ENCODE data around the gene NLK.
"Not testable (repeated sequence)": the region's sequence is repeated elsewhere in the genome, so short reads cannot be mapped to it uniquely, and the experiment has no call there.

Gene NLK

DNA sequence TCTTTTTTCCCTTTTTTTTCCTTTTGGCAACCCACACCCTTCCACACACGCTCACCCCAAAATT lies at the start of gene NLK:
Gene NLK (plus strand): TSS at position 21 of the 64 bp plus-strand sequence. CDS start 197 bp downstream, outside the sequence.
- no peak for DNase-seq

DNA sequence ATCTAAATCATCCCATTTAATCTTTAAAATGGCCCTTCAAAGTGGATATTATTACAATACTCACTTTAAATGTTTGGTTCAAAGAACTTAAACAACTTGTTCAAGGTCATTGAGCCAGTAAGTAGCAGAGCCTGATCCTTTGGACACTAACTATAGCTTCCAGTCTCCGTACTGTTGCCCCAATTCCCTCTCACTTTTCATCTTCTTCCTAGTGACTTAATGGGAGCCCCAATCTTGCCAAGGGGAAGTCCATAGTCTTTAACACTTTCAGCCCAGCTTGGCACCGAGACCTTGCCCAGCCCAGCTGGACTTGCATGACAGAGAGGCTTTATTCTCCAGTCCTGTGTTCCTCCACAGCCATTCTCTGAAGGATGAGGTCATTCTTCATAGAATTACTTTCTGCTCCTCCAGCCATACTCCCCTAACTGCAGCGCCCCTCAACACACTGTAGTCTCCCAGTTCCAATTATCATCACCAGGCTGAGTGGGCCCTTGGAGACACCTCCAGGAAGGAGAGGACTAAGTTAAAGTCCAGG lies 49.2 kb upstream of the NLK start:
- DNase-seq: no peak

DNA sequence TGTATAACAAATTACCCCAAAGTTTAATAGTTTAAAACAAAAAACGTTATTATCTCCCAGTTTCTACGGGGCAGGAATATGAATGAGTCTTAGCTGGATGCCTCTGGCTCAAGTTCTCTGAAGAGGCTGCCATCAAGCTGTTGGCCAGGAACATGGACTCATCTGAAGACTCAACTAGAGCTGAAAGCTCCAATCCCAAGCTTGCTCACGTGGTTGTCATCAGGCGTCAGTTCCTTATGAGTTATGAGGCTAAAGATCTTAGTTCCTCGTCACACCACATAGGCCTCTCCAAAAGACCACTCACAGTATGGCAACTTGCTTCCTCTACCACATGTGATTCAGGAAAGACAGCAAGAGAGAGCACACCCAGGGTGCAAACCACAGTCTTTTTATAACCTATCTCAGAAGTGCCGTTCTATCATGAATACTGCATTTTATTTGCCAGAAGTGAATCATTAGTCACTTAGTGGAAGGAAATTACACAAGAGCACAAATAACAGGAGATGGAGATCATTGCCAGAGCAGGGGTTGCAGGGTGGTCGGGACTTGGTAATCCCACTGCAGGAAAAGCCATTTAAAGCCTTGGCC lies 48.7 kb upstream of the NLK start:
- no peak for DNase-seq

DNA sequence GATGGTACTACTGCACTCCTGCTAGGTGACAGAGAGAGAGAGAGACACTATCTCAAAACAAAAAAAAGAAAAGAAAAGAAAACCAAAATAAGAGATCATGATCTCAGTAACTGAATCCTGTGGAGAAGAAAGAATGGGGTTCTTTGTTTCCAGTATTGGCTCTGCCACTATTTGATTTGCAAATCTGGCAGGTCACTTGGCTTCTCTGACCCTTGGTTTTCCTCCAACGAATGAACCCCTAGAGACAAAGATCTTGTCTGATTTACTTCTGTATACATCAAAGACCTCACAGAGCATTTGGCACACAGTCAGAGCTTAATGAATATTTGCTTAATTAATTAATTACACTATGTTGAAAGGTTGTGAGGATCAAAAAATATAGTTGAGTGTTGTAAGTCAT lies 47.9 kb upstream of the NLK start:
- DNase-seq: no peak

DNA sequence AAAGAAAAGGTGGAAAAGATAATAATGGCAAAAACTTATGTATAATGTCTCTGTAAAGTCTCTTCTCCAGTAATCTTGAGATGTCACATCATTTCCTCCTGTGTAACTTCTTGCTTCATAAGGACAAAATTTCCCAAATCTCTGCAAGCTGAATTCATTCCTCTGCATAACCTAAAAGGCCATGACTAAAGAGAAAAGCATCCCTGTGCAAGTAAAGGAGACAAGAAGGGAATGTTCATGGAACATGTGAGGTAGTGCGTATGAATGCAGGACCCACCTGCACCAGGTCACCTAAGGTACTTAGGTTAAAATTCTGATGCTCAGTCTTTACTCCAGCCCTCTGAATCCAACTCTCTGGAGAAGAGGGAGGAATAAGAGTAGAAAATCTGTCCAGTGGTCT lies 46.9 kb upstream of the NLK start:
- no peak for DNase-seq

DNA sequence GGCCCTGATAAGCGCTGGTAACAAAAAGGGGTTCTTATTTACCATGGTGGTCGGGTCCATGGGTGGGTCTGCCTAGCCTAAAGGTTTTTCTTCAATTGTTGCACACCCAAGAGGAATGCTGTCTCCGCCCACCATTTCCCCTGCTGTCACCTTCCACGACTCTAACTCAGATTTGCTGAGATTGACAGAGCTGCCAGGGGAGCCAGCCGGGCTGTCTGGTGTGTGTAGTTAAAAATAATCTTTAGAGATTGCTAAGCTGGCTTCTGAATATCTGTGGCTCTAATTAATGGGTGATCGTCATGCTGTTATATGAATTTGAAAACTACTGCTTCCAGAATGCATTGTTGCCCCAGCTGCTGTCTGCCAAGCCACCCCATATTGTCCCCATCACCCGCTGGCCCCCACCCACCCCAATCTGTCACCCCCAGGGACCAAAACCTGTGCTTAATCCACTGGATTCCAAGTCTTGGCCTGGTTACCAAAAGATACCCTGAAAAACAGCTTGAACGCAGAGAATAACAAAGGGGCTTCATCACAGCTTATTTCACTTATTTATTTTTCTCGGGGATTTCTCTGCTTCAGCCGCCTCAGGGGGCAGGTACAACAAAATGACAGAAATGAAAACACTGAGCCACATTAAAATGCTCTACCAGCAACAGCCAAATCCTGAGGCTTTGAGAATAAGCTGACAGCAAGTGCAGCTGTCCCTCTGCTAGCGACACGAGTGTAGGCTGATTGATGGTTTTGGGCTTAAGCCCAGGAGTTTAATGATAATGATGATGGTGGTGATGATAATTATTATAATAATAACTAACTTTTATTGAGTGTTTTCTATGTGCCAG lies 46.1 kb upstream of the NLK start:
- peak; percentile 61 for DNase-seq

DNA sequence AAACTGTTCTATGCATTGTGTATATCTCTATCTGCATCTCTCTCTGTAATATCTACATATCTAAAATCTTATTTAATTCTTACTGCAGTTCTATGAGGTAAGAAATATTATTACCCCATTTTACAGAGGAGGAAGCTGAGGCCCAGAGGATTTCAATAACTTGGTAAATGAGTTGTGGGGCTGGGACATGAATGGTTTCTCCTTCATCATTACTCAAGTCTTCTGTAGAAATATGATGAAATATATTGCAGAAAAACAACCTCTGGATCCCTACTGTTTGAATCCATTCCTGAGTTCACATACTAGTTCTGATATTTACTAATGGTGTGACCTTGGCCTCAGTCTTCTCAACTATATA lies 45.5 kb upstream of the NLK start:
- DNase-seq: no peak

DNA sequence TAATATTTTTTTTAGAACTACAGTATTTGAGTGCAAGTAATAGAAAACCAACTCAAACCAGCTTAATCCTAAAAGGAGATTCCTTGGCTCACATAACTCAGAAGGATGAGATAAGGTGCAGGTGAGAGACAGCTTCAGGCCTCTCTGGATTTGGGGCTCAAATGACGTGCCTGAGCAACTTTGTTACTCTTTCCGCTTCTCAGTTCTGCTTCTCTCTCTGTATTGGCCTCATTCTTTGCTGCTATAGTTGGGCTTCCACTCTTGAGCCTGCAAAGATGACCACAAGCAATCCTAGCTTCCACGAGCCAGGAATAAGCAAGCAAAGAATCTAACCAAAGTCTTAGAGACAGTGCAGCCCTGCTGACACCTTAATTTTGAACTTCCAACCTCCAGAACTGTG lies 45.0 kb upstream of the NLK start:
- DNase-seq: no peak

DNA sequence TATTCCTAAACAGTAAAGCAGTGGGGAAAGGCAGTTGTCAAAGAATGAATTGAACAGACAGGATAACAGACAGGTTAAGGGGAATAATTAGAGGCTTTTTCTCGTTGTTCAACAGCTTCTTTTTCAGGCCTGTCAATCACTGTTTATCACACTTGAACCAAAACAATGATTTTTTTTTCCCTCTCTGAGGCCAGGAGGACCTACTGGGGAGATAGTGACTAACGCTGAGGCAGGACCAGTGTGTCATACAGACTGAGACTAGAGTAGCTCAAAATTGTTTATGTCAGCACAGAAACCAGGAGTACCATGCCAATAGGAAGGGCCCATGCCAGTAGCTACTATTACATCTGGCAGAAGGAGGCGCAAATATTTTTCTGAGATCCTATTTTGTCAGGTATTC lies 41.3 kb upstream of the NLK start:
- no peak for DNase-seq

DNA sequence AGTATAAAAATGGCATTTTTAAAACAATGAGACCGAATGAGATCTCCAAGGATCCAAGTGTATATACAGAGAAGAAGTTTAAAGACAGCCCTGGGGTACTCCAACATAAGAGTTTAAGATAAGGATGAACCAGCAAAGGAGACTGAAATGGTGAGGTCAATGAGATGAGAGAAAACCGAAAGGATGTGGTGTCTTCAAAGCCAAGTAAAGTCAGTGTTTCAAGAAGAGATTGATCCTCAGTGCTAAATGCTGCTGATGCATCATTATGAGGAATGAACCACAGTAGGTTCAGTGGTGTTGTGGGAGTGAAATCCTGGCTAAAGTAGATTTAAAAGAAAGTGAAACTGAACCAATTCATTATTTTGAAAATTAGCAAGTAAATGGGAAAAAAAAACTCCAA lies 38.1 kb upstream of the NLK start:
- DNase-seq: no peak

DNA sequence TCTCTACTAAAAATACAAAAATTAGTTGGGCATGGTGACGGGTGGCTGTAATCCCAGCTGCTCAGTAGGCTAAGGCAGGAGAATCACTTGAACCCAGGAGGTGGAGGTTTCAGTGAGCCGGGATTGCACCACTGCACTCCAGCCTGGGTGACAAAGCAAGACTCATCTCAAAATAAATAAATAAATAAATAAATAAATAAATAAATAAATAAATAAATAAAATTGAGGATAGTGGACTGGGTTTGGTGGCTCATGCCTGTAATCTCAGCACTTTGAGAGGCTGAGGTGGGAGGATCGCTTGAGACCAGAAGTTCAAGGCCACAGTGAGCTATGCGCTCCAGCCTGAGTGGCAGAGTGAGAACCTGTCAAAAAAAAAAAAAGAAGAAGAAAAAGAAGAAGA lies 34.6 kb upstream of the NLK start:
- not testable (repeated sequence) for DNase-seq

DNA sequence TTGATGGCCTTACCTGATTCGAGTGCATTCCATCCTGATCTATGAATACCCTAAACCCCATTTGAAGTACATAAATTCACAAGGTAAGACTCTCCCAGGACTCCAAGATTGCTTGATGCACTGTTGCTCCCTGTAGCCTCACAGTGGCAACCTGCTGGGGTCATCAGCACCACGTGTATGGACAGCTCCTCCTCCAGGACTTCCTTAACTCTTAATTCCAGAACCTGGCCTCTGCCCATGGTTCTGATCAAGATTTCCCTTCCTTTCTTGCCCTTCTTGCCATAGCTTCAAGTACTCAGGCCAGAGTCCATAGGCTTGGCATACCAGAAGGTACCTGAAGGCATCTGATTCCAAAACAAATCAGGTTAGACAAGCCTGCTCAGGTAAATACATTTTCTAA lies 34.0 kb upstream of the NLK start:
- no peak for DNase-seq

DNA sequence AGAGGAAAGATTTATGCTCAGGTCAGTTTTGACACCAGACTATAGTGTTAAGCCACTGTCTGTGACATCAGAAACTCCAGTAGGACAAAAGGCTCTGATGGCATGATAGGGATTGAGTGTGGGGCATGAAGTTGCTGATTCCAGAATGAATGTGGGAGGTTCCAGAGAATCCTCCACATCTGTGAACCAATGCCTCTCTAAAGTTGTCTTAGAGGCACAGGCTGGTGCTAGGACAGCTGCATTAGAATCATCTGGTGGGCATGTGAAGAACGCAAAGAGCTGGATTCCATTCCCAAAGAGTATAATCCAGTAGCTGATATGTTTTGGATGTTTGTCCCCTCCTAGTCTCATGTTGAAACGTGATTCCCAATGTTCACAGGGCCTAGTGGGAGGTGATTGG lies 32.1 kb upstream of the NLK start:
- no peak for DNase-seq

DNA sequence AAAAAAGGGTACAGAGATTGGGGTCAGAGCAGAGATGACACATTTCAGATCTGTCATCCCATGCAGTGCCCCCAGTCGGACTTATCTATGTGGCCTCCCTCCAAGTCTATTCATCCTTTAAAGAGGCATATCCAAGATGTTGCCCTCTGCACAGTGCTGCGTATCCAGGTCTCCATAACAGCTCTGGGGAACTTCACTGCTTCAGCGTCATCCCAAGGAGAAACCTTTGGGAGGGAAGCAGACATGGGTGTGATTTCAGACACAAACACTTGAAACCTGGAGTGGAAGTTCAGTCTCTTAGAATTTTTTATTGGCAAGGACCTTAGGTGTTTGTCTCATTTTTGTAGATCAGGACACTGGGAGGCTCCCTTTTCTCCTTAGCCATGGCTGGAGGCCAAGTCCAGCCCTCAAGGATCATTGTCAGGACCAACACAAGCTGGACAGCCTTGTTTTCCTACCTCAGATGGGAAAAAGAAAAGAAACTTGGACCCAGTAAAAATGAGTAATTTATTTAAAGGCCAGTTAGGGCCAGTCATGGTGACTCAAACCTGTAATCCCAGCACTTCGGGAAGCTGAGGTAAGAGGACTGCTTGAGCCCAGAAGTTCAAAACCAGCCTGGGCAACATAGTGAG lies 23.9 kb upstream of the NLK start:
- no peak for DNase-seq

DNA sequence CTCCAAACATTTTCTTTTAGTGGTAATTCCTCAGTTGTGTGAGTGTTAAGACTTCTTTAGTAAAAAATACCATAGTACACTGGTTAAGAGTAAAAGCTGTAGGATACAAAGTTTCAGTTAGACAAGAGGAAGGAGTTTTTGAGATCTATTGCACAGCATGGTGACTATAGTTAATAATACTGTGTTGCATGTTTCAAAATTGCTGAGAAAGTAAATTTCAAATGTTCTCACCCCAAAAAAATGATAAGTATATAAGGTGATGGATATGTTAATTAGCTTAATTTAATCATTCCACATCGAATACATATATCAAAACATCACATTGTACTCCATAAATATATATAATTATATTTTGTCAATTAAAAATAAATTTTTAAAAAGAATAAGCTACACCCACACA lies 22.0 kb upstream of the NLK start:
- no peak for DNase-seq

DNA sequence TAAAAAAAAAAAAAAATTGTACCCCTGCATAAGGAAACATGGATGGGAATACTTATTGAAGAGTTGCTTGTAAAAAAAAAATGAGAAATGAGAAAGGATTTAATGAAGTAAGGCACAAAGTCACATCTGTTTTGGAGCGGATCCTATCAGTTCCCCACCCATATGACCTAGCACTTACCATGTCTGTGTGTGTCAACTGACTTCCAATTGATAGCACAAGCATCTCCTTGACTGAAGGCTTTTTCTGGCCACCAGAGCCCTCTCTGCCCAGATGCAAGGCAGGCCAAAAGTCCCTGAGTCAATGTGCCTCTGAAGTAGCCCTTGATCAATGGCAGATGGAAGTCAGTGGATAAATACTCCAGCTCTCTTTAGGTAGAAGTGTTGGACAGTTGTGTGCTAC lies 13.4 kb upstream of the NLK start:
- no peak for DNase-seq

DNA sequence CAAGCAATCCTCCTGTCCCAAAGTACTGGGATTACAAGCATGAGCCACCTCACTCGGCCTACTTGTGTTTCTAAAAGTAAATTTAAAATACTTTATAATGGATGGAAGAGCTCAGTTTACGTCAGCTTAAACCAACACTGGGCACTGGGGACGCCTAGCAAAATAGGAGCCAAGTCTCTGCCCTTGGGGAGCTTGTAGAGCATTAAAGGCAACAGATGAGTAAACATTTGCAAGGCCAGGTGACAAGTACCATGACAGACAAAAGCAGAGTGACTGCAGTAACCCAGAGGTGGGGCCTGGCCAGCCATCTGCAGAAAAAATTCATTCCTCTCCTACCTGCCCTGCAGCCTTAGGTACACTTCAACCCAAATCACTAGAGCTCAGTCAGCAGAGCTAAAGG lies 12.1 kb upstream of the NLK start:
- DNase-seq: no peak

DNA sequence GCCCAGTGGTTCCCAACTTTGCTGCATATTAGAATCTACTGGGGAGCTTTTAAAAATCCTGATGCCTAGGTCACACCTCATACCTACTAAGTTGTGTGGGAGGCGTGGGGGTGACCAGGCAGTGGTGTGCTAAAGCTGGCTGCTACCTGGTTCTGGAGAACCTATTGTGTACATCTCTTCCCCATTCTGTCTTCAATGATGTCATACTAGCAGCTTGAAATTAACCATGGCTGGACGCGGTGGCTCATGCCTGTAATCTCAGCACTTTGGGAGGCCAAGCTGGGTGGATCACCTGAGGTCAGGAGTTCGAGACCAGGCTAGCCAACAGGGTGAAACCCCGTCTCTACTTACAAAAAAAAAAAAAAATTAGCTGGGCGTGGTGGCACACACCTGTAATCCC lies 11.3 kb upstream of the NLK start:
- no peak for DNase-seq

DNA sequence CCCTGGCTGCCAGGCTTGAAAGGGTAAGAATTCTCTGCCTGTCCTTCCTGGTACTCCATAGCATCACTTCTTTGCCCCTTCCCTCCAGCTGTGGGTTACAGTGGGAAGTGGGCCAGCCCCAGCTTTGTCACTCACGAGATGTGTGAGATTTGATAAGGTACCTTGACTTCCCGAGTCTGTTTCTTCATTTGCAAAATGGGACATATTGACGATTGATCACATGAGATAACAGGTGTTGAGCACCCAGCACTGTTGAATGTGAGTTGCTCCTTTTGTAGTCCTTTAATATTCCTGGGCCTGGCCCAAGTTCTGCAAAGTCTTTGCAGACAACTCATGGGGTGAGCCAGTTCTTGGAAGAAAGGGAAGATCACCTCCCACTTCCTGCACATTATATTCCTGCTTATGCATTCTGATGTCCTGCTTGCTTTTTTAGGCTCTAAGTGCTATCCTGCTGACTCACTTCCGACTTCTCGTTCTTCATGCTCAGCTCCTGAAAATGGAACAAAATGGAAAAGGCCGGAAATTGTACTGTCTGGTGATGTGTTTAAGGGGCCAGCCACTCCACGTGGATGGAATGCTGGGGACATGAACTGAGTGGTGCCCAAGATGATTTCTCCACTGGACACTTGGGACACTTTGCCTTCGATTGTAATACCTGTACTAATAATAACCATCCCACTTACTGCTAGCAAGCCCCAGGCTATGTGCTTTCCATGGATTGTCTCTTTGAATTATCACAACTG lies 8.3 kb upstream of the NLK start:
- DNase-seq: no peak

DNA sequence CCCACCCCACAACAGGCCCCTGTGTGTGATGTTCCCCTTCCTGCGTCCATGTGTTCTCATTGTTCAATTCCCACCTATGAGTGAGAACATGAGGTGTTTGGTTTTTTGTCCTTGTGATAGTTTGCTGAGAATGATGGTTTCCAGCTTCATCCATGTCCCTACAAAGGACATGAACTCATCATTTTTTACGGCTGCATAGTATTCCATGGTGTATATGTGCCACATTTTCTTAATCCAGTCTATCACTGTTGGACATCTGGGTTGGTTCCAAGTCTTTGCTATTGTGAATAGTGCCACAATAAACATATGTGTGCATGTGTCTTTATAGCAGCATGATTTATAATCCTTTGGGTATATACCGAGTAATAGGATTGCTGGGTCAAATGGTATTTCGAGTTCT lies 7.0 kb upstream of the NLK start:
- DNase-seq: not testable (repeated sequence)

DNA sequence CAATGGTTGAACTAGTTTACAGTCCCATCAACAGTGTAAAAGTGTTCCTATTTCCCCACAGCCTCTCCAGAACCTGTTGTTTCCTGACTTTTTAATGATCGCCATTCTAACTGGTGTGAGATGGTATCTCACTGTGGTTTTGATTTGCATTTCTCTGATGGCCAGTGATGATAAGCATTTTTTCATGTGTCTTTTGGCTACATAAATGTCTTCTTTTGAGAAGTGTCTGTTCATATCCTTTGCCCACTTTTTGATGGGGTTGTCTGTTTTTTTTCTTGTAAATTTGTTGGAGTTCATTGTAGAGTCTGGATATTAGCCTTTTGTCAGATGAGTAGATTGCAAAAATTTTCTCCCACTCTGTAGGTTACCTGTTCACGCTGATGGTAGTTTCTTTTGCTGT lies 6.6 kb upstream of the NLK start:
- not testable (repeated sequence) for DNase-seq

DNA sequence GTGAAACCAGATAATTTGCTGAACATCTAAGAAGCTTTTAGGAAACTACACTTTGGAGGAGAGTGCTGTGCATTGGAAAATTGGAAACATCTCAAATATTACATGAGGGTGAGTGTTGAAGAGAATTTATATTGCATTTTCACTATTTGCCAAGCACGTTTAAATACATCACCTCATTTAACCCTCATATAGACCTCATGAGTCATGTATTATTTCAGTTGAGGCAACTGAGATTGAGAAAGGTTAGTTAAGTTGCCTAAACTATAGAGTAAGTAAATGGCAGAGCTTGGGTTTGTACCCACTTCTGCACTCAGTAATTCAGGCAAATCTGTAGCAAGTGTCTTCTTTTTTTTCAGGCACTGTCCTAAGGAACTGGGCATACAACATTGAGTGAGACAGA lies 3.7 kb upstream of the NLK start:
- no peak for DNase-seq

DNA sequence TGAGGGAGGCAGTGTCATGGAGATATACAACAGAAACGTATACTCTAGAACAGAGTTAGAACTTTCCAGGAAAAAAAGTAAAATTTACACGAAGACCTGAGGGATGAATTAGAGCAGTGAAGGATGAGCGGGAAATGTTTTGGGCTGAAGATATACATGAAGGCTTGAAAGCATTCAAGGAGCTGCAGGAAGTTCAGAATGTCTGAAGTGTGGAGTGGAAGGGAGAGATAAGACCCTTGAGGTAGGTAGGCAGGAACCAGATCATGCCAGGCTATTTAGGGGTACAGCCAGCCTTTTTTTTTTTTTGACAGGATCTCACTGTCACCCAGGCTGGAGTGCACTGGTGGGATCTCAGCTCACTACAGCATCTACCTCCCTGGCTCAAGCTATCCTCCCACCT lies 3.2 kb upstream of the NLK start:
- no peak for DNase-seq

DNA sequence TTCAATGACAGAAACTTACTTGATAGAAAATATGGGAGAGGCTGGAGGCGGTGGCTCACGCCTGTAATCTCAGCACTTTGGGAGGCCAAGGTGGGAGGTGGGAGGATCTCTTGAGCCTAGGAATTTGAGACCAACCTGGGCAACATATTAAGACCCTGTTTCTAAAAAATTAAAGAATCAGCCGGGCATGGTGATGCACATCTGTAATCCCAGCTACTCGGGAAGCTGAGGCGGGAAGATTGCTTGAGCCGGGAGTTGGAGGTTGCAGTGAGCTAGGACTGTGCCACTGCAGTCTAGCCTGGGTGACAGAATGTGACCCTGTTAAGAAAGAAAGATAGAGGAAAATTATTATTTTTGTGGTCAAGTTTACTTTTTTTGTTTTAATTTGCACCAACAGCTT lies 2.1 kb upstream of the NLK start:
- DNase-seq: no peak
